ENCODE results near the gene CNTNAP2.

The CNTNAP2 gene

DNA sequence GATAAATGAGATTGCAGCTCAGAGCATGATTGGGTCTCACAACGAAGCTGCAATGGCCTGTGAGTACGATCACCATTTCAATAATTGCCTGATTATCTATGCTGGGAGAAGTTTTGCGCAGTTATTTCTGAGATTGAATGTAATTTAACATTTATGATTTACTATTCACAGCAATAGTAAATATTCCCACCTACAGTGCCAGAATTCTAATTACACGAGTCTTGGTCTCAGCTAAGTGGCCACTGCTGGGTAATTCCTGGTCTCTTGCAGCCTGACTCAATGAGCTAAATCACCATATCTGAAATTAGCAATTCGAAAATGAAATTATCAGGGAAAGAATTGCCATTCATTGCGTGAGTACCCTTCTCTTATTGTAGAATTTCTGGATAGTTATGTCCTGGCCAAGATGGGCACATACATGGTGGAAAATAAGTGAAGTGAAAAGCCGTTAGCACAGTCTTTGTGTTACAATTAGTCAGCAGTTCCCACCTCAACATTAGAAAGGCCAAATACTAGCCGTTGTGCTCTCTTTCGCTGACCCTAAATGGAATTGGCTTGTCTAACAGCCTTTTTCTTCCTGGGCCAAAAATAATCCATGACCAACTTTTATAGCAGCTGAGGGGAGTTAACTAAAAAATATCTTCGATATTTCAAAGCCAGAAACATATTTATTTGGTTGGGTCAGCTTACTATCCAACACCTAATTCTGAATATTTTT, 1793.0 kb downstream of the CNTNAP2 start:
- no peak for DNase-seq

DNA sequence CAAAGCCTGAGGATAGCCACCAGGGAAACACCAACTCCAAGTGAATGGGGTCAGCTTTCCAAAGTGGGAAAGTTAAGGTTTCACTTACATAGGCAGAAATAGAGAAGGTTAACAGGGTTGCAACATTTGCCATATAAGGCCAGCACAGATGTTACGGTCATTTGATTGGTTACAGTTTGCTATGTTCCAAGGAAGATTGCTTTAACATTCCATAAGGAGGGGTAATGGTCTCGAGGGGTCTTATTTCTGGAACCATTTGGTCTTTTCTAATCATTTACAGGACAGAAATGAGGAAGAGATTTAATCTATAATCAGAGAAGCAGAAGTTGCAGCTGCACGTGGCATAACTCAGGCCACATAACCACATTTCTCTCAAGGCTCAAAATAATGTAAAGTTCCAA, 1794.6 kb downstream of the CNTNAP2 start:
- no peak for DNase-seq

DNA sequence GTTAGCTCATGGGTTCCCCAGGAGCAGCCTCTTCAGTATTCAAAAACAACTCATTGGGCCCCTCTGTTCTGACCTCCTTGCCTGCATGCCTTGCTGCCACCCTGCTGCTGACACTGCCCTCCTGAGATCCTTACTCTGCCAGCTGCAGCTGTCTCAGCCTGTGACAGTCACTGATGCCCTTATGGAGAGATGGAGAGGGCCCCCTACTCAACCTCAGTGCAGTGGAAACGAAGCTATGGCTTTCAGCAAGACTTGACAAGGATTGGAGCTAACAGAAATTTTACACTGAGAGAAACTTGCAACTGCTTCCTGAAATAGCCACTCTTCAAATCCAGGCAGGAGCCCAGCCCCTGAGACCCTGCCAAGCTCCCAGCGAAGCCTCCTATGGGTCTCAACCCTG, 1795.7 kb downstream of the CNTNAP2 start:
- no peak for DNase-seq

DNA sequence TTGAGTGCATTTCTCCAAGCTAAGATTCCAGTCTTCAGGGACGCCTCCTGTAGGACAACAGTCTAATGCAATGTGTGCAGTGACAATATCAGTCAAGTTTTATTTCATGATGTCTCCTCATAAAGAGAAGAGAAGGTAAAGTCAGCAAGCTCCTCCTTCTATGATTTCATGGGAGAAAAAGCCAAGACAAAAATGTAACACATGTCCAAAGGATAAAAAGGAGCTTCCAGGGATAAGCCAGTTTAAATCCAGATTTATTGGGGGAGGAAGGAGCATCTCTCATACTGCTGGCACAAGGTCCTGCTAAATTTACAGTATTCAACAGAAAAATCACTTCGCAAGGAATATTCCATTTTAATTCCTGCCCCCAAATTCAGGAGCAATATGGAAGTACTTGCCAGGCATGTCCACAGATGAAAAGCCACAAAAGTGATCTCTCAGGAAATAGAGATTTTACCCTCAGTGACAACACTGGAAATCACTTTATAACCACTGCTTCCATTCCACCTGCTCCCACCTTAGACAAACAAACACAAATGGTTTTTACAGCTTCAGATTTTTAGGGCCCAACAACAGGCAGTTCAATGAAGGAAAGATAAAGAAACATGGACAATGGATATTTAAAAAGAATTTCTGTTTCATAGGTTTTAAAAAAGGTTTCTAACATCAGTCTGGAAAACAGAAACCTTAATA, 1796.5 kb downstream of the CNTNAP2 start:
- DNase-seq, result no peak

DNA sequence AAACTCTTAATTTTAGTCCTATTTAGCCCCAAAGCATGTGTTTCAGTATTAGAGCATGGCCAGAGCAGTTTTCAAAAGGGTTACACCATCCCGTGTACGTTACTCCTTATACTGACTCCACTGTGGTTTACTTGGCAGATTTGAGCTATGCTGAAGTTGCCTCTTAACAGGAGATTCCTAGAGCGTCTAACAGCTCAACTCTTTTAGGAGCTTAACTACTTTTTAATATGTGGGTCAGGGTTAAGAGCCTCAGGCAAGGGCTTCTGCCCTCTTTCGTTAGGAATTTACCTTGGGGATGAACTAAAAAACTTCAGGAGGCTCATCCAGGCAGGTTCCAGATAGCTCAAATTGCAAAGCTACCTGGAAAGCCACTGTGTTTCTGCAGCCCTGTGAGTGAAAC, 1799.2 kb downstream of the CNTNAP2 start:
- no peak for DNase-seq

DNA sequence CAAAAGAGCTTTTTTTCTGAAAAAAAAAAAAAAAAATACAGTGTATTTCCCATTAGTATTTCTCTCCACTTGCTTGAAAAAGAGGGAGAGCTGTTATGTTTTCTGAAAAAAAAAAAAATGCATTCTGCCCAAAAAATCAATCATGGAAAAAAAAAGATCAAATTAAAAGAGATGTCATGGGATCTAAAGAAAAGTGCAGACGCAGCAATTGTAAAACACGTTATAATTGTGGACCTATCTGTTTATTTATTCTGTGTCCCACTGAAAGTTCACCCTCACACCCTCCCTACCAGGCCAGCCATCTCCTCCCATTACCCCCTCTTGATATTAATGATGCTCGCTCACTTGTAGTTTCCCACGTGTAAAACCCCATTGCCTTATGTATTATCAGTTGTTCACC, 1800.0 kb downstream of the CNTNAP2 start:
- DNase-seq, result no peak

DNA sequence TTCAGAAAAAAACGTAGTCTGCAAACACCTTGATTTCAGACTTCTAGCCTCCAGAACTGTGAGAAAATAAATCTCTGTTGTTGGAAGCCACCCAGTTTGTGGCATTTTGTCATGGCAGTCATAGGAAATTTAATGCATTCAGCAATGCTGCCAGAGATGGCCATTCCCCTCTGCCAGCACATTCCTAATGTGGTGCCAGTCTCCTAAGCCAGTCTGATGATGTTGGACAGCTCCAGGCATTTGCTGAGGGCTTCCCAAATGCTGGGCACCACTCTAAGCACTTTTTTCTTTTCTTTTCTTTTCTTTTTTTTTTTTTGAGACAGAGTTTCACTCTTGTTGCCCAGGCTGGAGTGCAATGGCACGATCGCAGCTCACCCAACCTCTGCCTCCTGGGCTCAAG, 1807.2 kb downstream of the CNTNAP2 start:
- DNase-seq, result no peak

DNA sequence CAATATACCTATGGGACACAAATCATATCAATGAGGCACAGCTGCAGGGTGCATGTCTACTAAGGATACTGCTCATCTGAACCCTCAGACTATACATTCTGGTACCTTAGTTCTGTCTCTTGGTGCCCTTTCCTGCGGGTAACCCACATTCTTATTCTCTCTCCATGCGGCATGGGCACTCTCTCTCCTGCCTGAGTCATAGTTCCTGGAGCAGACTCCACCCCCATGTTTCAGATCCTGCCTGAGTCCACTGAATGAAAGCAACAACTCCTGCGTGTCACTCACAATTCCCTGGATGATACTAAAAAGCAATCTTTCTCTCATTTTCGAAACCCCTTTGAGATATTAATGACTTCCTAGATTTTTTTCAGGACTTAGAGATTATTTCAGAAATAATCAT, 1820.8 kb downstream of the CNTNAP2 start:
- no peak for DNase-seq

DNA sequence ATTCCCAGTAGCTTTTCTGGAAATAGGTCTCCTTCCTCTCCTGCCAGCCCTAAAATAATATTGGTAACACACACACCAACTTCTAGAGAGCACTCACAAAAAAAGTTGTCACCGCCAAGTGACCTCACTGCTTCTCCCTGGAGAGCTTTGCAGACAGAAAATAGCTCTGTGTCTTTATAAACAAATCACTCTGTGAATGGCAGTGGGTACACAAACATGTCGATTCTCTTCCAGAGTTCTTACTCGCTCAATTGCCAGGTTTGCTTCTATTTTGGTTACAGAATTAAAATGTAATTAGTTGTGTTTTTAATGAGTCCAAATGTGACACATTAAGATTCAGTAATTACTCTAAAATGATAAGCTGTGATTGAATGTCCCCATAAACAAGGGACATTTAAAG, 1824.8 kb downstream of the CNTNAP2 start:
- no peak for DNase-seq

DNA sequence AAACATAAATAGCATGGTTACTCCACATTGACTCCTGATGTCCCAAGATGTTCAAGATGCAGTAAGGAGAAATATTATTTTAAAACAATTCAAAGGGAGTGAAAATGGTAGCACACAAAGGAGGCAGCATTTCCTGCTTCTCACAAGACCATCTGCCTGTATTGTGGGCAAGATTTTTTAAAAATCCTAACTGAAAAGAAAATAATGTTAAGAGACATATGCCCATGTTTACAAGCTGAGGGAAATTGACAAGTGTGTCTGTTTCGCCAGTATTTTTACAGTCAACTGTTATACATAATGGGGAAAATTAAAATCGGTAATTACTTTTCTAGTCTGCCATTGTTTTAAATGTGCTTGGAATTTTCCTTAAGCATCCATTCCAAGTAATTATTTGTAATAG, 1827.7 kb downstream of the CNTNAP2 start:
- DNase-seq, result no peak

DNA sequence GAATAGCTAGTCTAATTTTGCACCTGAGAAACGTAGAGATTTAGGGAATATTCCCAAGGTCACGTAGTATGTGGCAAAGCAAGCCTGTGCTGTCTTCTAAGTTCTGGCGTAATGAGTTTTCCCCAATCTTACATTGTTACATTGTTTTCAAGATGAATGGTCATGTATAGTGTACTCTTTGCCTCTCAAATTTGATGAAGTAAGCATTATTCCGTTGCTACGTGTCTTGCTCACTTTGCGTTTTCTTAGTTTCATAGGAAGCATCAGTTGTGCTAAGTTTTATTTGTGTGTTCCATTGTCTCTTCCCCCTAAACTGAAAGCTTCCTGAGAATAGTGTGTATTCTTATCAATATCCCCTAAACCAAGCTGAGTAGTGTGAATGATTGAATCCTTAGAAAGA, 1836.3 kb downstream of the CNTNAP2 start:
- no peak for DNase-seq

DNA sequence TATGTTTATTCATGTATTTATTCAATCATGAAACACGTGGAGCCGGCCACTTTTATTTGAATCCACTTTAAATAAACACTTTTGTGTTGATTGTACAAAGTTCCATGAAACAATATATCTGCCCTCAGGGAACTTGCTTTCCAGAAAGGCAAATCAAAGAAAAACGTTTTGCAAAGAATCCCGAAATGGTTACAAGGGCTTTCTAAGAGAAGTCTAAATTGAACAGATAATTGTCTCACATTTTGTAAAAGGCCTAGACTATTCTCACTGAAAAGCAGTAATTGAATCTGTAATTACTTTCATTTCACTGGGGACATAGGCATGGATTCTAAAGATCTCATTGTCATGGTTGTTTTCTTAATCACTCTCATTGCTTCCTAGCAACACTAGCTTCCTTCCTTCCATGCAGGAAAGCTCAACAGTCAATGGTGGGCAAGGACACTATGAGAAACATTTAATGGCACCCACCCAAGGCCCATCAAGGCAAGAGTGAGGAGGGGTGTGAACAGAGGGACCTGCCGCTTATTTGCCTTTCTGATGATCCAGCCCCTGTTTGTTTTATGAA, 1851.5 kb downstream of the CNTNAP2 start:
- DNase-seq, result no peak

DNA sequence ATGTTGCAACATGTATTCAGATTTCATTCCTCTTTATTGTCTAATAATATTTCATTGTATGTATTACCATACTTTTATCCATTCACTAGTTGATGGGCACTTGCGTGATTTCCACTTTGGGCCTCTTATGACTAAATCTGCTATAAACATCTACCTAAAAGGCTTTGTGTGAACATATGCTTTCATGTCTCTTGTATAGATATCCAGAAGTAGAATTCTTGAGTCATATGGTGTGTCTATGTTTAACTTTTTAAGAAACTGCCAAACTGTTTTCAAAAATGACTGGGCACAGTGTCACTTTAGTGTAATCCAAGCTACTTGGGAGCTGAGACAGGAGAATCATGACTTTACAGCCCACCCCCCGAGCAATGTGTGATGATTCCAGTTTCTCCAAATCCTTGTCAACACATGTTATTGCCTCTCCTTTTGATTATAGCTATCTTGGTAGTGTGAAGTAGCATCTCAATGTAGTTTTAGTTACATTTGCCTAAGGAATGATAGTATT, 1855.1 kb downstream of the CNTNAP2 start:
- DNase-seq, result no peak

DNA sequence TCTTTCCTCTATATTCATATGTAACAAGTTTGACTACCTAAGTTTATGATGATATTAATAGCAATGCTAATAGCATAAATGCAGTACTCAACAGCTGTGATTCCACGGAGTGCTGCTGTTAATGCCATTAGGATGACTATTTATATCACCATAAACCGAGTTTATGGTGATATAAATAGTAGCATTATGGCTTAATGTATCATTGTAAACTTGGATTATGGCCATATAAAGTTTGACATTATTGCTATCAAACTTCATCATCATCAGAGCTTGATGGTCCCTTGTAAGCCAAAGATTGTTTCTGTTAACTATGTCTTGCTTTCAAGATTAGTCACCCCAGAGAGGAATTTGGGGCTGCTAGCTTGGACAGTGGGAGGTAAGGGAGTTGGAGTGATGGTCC, 1861.6 kb downstream of the CNTNAP2 start:
- no peak for DNase-seq

DNA sequence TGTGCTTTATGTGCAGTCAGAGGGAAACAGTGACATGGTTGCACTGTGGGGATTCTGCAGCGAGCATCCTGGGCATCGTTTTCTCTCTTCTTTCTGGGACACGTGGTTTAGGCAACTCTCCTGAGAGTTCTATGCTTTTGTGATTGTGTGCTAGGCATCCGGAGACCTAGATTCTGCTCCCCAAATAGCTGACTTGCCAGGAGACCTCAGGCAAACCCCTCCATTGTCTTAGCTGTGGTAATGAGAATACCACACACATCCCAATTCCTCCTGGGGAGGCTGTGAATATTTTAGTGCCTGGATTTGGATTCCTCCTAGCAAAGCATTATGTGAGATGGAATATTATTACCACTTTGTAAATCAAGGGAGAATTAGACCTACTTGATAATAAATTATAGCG, 1862.0 kb downstream of the CNTNAP2 start:
- DNase-seq, result no peak

DNA sequence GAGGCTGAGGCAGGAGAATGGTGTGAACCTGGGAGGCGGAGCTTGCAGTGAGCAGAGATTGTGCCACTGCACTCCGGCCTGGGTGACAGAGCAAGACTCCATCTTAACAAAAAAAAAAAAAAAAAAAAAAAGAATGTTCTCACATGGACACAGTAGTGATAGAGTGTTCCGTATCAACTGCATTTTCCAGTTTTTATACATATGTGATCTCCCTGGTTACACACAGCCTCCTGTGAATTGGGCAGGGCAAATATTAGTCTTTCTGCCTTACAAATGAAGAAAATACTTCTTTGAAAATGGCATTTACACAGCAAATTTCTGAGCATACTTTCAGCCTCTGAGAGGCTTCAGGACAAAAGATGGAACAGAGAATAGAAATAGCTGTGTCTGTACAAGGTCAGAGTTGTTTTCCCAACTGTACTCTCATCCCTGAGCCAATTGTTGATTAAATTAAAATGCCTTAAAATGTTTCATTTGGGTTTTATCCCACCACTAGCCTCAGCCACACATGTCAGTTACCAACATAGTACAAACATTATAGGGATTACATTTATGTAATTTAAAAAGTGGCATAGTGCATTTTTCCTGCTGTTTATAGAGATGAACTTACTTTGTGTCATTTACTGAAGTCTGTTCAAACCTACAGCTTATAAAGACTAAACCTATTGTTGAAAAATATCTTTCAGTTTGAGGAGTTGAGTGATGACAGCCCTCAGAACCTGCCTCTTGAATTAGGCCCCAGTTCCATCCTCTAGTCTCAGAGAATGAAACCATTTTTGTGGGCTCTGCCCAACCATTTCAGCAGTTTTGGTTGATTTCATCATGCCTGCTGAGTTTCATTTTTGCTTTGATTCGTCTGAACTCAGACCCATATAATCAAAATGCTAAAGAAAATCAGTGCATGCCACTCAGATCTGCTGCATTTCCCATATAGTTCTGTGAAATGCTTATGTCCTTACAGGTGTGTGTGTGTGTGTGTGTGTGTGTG, 1864.5 kb downstream of the CNTNAP2 start:
- no peak for DNase-seq

DNA sequence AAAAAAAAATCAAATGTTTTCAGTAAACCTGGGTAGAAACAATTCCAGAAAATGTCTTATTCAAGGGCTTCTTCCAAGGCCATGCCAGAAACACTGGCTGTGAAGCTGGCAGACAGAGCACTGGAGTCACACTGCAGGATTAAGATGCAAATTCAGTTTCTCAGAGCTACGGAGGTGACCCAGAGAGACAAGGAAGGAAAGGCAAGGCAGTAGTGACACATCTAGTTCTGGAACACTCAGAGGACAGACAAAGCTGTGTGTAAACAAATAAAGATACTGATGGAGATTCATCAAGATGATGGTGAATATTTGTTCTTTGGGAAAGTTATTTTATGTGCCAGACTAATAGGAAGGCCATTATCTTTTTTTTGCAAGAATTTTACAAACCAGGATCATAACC, 1865.7 kb downstream of the CNTNAP2 start:
- no peak for DNase-seq

DNA sequence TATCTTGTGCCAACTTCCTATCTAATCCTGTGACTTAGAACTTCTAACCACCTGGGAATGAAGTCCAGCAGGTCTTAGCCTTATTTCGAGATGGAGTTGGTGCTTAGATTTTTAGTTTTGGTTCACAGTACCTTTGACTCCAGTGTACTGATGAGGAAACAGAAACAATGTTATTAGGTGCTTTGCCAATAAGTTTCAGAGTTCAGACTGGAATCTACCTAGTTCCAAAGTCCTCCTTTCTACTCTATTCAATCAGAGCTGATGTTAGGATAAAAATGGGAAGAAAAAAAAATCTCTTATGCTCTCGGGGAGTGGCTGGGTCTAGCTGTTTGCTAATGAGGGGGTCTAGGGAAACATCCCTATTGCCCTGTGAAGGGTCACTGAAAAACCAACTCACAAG, 1867.7 kb downstream of the CNTNAP2 start:
- no peak for DNase-seq

DNA sequence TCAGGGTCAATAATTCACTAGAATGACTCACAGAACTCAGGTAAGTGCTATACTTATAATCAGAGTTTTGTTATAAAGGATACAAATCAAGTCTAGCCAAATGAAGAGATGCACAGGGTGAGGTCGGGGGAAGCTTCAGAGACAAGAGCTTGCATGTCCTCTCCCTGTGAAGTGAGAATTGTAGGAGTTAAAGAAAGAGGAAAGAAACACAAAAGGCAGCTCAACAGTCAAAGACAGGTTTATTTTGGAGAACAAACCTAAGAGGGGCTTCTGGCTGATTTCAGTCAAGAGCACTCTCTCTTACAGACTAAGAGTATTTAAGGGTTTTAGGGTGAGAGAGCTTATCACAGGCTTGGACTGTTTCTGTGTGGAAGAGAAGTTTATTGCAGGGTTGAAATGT, 1873.5 kb downstream of the CNTNAP2 start:
- no peak for DNase-seq

DNA sequence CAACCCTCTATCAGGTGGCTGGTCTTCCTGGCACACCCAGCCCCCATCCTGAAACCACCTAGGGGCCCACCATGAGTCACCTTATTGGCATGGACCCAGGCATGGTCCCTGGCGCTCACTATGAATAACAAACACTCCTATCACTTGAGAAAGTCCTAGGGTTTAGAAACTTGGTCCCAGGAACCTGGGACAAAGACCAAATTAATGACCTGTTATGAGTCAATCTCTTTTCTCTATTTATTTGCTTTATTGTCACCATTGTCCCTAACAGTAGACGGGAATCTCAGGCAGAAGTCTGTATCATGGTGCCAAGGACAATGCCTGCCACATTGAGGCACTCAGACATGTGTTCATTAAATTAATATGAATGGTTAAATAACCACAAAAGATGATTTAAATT, 1874.3 kb downstream of the CNTNAP2 start:
- DNase-seq, result no peak

DNA sequence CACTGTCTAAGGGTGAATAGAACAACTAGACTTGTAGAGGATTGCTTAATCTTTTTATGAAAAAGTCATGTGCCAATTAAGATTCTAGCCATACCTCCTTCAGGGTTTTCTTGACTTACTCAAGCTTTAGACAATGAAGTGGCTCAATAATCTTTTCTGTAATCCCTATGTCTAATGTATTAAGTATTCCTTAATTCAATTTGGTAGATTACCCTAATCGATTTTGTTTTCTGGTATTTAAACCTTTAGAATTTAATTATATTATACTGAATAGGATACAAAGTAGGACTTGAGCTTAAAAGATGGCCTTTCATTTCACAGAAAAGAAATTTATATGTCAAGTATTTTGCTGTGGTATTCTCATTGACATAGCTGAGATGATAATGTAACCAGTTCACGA, 1876.1 kb downstream of the CNTNAP2 start:
- no peak for DNase-seq

DNA sequence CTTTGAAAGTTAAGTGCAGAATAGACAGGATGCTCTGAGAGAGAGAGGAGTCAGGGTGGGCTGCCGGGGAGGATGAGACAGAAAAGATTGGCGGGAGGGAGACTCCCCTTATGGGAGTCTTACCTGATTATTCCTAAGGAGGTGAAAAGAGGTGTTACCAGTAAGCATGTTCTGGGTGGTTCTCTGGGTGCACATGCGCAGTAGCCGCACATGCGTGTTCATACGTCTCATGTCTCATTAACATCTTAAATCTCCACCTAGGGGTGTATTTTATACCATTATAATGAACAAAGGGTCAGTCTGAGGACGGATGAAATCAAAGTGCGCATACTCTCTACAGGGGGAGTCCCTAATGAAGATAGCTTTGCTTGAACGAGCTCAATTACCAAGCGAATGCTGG, 1881.0 kb downstream of the CNTNAP2 start:
- no peak for DNase-seq

DNA sequence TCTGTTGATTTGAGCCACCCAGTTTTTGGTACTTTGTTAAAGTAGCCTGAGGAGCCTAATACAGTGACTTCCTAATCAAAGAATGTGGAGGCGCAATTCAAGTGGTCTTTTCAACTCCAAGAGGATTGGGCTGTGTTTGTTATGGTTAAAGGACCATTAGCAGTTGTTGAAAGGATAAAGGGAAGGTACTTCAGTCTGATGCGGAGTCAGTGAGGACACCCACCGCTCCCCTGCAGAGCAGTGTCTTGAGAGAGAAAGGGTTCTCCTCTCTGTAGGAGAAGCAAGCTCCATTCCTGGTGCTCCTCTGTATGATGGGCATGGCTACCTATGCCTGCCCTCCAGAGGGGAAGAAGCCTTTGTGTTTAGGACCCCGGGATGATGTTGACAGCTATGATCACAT, 1883.4 kb downstream of the CNTNAP2 start:
- DNase-seq, result no peak

Measured in DMS 273 treated with DMSO at 0.1 percent for 48 hours (cell line).